IMR-90 (cell line): Measurements from ENCODE around the gene GPR153. TPM values are rescaled to one million over a fixed set of nuclear protein-coding genes. Genes with fewer than 3 reads are reported as not detected.

Source experiments
- ATAC-seq: fragments of 200-7000 bp; cut with Tn5 transposase; 2 replicates; pipeline ENCODE4 v1.9.1; 2020; ENCODE audit warnings: low read depth, mild to moderate bottlenecking, moderate library complexity
- BruUV-seq: library from RNA; stranded (reverse); fragments of 400-500 nt; replicated peaks from 2 replicates; lab custom pipeline; 2021; lab: Mats Ljungman, UMichigan
- CTCF ChIA-PET: fragments of 300-600 bp; formaldehyde crosslinking; extraction: SDS; loops from one replicate; lab custom pipeline; 2021; ENCODE audit warnings: antibody characterized with exemption; lab: Yijun Ruan, JAX
- POLR2A ChIA-PET: fragments of 300-600 bp; sonication (Branson Sonifier 250); formaldehyde crosslinking; loops from one replicate; lab custom pipeline; 2022; ENCODE audit warnings: antibody characterized with exemption; ENCODE audit not compliant: unreplicated experiment; lab: Charles Lee
- DNase-seq: peaks from one replicate; pipeline ENCODE4 v3.0.0; 2013
- H2AFZ ChIP-seq: replicated peaks from 2 replicates; pipeline ENCODE3; 2013; ENCODE audit warnings: low read length, mild to moderate bottlenecking; ENCODE audit not compliant: poor library complexity
- H2AK5ac ChIP-seq: 2 replicates; pipeline ENCODE4 v1.6.1; 2013; ENCODE audit warnings: low read depth, low read length, inconsistent platforms
- H2AK9ac ChIP-seq: replicated peaks from 2 replicates; pipeline ENCODE3; 2013; ENCODE audit warnings: mild to moderate bottlenecking, low read depth, low read length, moderate library complexity; ENCODE audit not compliant: poor library complexity
- H2BK120ac ChIP-seq: 2 replicates; pipeline ENCODE4 v1.6.1; 2013; ENCODE audit warnings: low read depth, low read length, inconsistent platforms
- H2BK15ac ChIP-seq: 3 replicates; pipeline ENCODE4 v1.6.1; 2013; ENCODE audit warnings: low read depth, low read length, inconsistent platforms
- H2BK20ac ChIP-seq: 2 replicates; pipeline ENCODE4 v1.6.1; 2013; ENCODE audit warnings: low read depth, mild to moderate bottlenecking, inconsistent platforms, low read length, moderate library complexity
- H2BK5ac ChIP-seq: 2 replicates; pipeline ENCODE4 v1.6.1; 2013; ENCODE audit warnings: mild to moderate bottlenecking, low read depth, low read length, inconsistent platforms; ENCODE audit not compliant: poor library complexity, severe bottlenecking
- H3K14ac ChIP-seq: replicated peaks from 2 replicates; pipeline ENCODE4 v1.6.1; 2013; ENCODE audit warnings: low read depth, low read length, inconsistent platforms
- H3K18ac ChIP-seq: 2 replicates; pipeline ENCODE4 v1.6.1; 2013; ENCODE audit warnings: low read depth, low read length, control low read depth
- H3K23ac ChIP-seq: 2 replicates; pipeline ENCODE4 v1.6.1; 2013; ENCODE audit warnings: low read depth, low read length, inconsistent platforms
- H3K27ac ChIP-seq: 2 replicates; pipeline ENCODE4 v1.5.1; 2013; ENCODE audit warnings: mild to moderate bottlenecking, control low read depth, low read length; ENCODE audit not compliant: insufficient read depth
- H3K27me3 ChIP-seq: 2 replicates; pipeline ENCODE4 v1.6.1; 2013; ENCODE audit warnings: low read length; ENCODE audit not compliant: control insufficient read depth, insufficient read depth
- H3K36me3 ChIP-seq: 2 replicates; pipeline ENCODE4 v1.6.1; 2013; ENCODE audit warnings: low read length, mixed read lengths; ENCODE audit not compliant: control insufficient read depth, insufficient read depth
- H3K4ac ChIP-seq: 2 replicates; pipeline ENCODE4 v1.6.1; 2013; ENCODE audit warnings: low read depth, low read length, inconsistent platforms
- H3K4me1 ChIP-seq: 2 replicates; pipeline ENCODE4 v1.6.1; 2013; ENCODE audit warnings: low read length, mixed read lengths; ENCODE audit not compliant: control insufficient read depth, insufficient read depth
- H3K4me2 ChIP-seq: 2 replicates; pipeline ENCODE4 v1.6.1; 2013; ENCODE audit warnings: low read depth, mild to moderate bottlenecking, control low read depth, low read length, moderate library complexity
- H3K4me3 ChIP-seq: 2 replicates; pipeline ENCODE4 v1.5.1; 2013; ENCODE audit warnings: low read depth, mild to moderate bottlenecking, control low read depth, low read length, moderate library complexity; ENCODE audit not compliant: insufficient read depth
- H3K56ac ChIP-seq: 2 replicates; pipeline ENCODE4 v1.6.1; 2013; ENCODE audit warnings: low read length, inconsistent platforms; ENCODE audit not compliant: insufficient read depth; ENCODE audit errors: extremely low read depth
- H3K79me1 ChIP-seq, 2 experiments: 2 replicates each; pipeline ENCODE4 v1.6.1; 2013; ENCODE audit warnings: low read length in 2 of 2, inconsistent platforms in 1 of 2, low read depth in 1 of 2
- H3K9ac ChIP-seq: 2 replicates; pipeline ENCODE4 v1.6.1; 2013; ENCODE audit warnings: low read depth, low read length, control low read depth
- H3K9me1 ChIP-seq: 2 replicates; pipeline ENCODE4 v1.6.1; 2013; ENCODE audit warnings: low read length, inconsistent platforms; ENCODE audit not compliant: insufficient read depth
- H3K9me3 ChIP-seq: 2 replicates; pipeline ENCODE4 v1.6.1; 2013; ENCODE audit warnings: low read length; ENCODE audit not compliant: control insufficient read depth, insufficient read depth
- H4K20me1 ChIP-seq: 2 replicates; pipeline ENCODE4 v1.6.1; 2013; ENCODE audit warnings: low read length, inconsistent platforms; ENCODE audit not compliant: insufficient read depth
- H4K5ac ChIP-seq: 2 replicates; pipeline ENCODE4 v1.6.1; 2013; ENCODE audit warnings: mild to moderate bottlenecking, low read depth, low read length, control low read depth
- H4K8ac ChIP-seq, 2 experiments: 2 replicates each; pipeline ENCODE4 v1.6.1; 2013; ENCODE audit warnings: low read depth in 2 of 2, low read length in 2 of 2, control low read depth in 1 of 2, inconsistent platforms in 1 of 2
- H4K91ac ChIP-seq: 2 replicates; pipeline ENCODE4 v1.6.1; 2013; ENCODE audit warnings: low read depth, low read length, inconsistent platforms; ENCODE audit not compliant: insufficient read depth
- BHLHE40 ChIP-seq: fragments of 150-350 bp; IDR thresholded peaks from 2 replicates; pipeline ENCODE4 v1.6.1; 2016; ENCODE audit warnings: mild to moderate bottlenecking, low read depth, low read length
- CEBPB ChIP-seq: IDR thresholded peaks from 2 replicates; pipeline ENCODE4 v1.6.1; 2012; ENCODE audit warnings: low read depth, low read length, improper control_type of control experiment
- CHD1 ChIP-seq: IDR thresholded peaks from 2 replicates; pipeline ENCODE4 v1.6.1; 2012; ENCODE audit warnings: low read depth, low read length, improper control_type of control experiment
- FOS ChIP-seq: fragments of 150-350 bp; IDR thresholded peaks from 2 replicates; pipeline ENCODE4 v1.6.1; 2016; ENCODE audit warnings: low read depth, low read length
- MAFK ChIP-seq: IDR thresholded peaks from 2 replicates; pipeline ENCODE4 v1.6.1; 2012; ENCODE audit warnings: low read depth, low read length, improper control_type of control experiment
- MAZ ChIP-seq: IDR thresholded peaks from 2 replicates; pipeline ENCODE4 v1.6.1; 2012; ENCODE audit warnings: low read depth, mild to moderate bottlenecking, low read length, improper control_type of control experiment, moderate library complexity, borderline replicate concordance
- MXI1 ChIP-seq: IDR thresholded peaks from 2 replicates; pipeline ENCODE4 v1.6.1; 2012; ENCODE audit warnings: low read depth, mild to moderate bottlenecking, low read length, moderate library complexity, borderline replicate concordance
- NFE2L2 ChIP-seq: fragments of 150-350 bp; IDR thresholded peaks from 2 replicates; pipeline ENCODE4 v1.6.1; 2016; ENCODE audit warnings: low read depth, mild to moderate bottlenecking, low read length
- POLR2A ChIP-seq: IDR thresholded peaks from 2 replicates; pipeline ENCODE4 v1.6.1; 2012; ENCODE audit warnings: mild to moderate bottlenecking, low read depth, low read length
- RAD21 ChIP-seq: IDR thresholded peaks from 2 replicates; pipeline ENCODE4 v1.6.1; 2012; ENCODE audit warnings: low read length, improper control_type of control experiment
- RCOR1 ChIP-seq: IDR thresholded peaks from 2 replicates; pipeline ENCODE4 v1.6.1; 2012; ENCODE audit warnings: mild to moderate bottlenecking, low read length, improper control_type of control experiment; ENCODE audit not compliant: insufficient replicate concordance
- RFX5 ChIP-seq: IDR thresholded peaks from 2 replicates; pipeline ENCODE4 v1.8.0; 2012; ENCODE audit warnings: low read depth, mild to moderate bottlenecking, low read length, moderate library complexity
- SMC3 ChIP-seq: fragments of 150-350 bp; IDR thresholded peaks from 2 replicates; pipeline ENCODE4 v1.6.1; 2016; ENCODE audit warnings: low read depth, mild to moderate bottlenecking, antibody characterized with exemption, low read length, moderate library complexity
- WGBS, 2 experiments: methylation state at CpG; one replicate each; pipeline versions ENCODE4 v1.1.5 to v1.1.7; 2013; ENCODE audit warnings: missing lambda C conversion rate in 2 of 2; ENCODE audit not compliant: insufficient read length in 1 of 2; ENCODE audit errors: extremely low coverage in 2 of 2; 5-methylcytosine and 5-hydroxymethylcytosine counted together
- dilution Hi-C: fragments of 300-500 bp; cut with HindIII; formaldehyde crosslinking; loops from one replicate; pipeline ENCODE4 v1.14.3; 2018; ENCODE audit warnings: low sequenced_read_pairs; ENCODE audit not compliant: unreplicated experiment
- in situ Hi-C: fragments of 300-500 bp; cut with MboI; formaldehyde crosslinking; loops from 3 replicates; pipeline ENCODE4 v1.14.3; 2019; ENCODE audit warnings: low sequenced_read_pairs, inconsistent platforms, mixed read lengths
- intact Hi-C: fragments of 100-400 bp; cut with micrococcal nuclease; formaldehyde crosslinking; loops from 2 replicates; pipeline ENCODE4 v1.10.0; 2022
- polyA plus RNA-seq, 3 experiments: library from polyadenylated mRNA; depleted of rRNA; stranded (reverse); fragments of >200 nt; gene quantifications; 2 replicates each; pipeline ENCODE4 v1.2.3, GENCODE V29; 2012; ENCODE audit warnings: low replicate concordance in 1 of 3
- total RNA-seq: library from RNA; depleted of rRNA; stranded (reverse); fragments of >200 nt; gene quantifications from 2 replicates; pipeline ENCODE4 v1.2.3, GENCODE V29; 2012
- TF ChIP-seq, protein P1 (sequence below): conservative IDR thresholded peaks from 2 replicates; pipeline ENCODE4 v1.5.1; 2012; ENCODE audit warnings: mild to moderate bottlenecking, low read depth, low read length, improper control_type of control experiment
- TF ChIP-seq, protein P2 (sequence below): fragments of 150-350 bp; IDR thresholded peaks from 2 replicates; pipeline ENCODE4 v1.6.1; 2017; ENCODE audit warnings: mild to moderate bottlenecking, antibody characterized with exemption, low read length, low read depth
- TF ChIP-seq, protein P3 (sequence below): fragments of 150-350 bp; IDR thresholded peaks from 2 replicates; pipeline ENCODE4 v1.6.1; 2016; ENCODE audit warnings: low read depth, mild to moderate bottlenecking, low read length, moderate library complexity, borderline replicate concordance

GPR153 gene
- total and polyA plus RNA-seq, 2 of the 4 experiments (the other 2 are of a cell fraction): 1.8 to 5.2 TPM

DNA sequence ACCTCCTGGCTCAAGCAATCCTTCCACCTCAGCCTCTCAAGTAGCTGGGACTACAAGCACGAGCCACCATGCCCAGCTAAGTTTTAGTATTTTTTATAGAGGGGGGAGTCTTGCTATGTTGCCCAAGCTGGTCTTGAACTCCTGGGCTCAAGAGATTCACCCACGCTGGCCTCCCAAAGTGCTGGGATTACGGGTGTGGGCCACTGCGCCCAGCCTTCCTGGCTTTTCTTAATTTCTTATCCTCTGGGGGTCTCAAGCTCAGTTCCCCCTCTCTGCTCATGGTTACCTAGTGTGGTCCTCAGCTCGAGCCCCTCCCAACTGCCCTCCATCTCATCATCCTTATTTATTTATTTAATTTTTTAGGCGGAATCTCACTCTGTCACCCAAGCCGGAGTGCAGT lies 58.6 kb downstream of the GPR153 start:
- Histone ChIP-seq H3K9ac (no peak overlapping the region), H3K27ac (no peak overlapping the region), H3K9me3 (no peaks in the 10 kb centered on the region), H3K4me3 (no peak overlapping the region), H2BK120ac (no peak overlapping the region), H4K91ac (no peak overlapping the region), H3K79me1 (peaks cover 7 to 22% of the 10 kb centered on the region in 2 experiments; a peak in 3 of 4 replicates), H3K9me1 (peaks cover 15% of the 10 kb centered on the region), H2BK20ac (no peak overlapping the region), H4K5ac (no peak overlapping the region), H3K23ac (no peak overlapping the region), H2AFZ (no peak overlapping the region), H4K8ac (no peak overlapping the region), H3K4me1 (peaks cover 6% of the 10 kb centered on the region; the same call in 1 of the 2 replicates), H4K20me1 (peaks cover 17% of the 10 kb centered on the region; the same call in 1 of the 2 replicates), H2BK5ac (no peak overlapping the region), H3K14ac (no peak overlapping the region), H3K27me3 (no peaks in the 10 kb centered on the region; the same call in 1 of the 2 replicates), H3K36me3 (no peaks in the 10 kb centered on the region), H2BK15ac (no peak overlapping the region), H2AK5ac (no peak overlapping the region), H3K56ac (no peak overlapping the region), H3K18ac (no peak overlapping the region), H2AK9ac (no peak overlapping the region), H3K4ac (no peak overlapping the region), H3K4me2 (no peak overlapping the region)
- dilution Hi-C loops (no loop called here), intact Hi-C loops (no loop called here), in situ Hi-C loops (no loop called here)
- TF ChIP-seq, protein P1, sequence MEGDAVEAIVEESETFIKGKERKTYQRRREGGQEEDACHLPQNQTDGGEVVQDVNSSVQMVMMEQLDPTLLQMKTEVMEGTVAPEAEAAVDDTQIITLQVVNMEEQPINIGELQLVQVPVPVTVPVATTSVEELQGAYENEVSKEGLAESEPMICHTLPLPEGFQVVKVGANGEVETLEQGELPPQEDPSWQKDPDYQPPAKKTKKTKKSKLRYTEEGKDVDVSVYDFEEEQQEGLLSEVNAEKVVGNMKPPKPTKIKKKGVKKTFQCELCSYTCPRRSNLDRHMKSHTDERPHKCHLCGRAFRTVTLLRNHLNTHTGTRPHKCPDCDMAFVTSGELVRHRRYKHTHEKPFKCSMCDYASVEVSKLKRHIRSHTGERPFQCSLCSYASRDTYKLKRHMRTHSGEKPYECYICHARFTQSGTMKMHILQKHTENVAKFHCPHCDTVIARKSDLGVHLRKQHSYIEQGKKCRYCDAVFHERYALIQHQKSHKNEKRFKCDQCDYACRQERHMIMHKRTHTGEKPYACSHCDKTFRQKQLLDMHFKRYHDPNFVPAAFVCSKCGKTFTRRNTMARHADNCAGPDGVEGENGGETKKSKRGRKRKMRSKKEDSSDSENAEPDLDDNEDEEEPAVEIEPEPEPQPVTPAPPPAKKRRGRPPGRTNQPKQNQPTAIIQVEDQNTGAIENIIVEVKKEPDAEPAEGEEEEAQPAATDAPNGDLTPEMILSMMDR: no peak
- TF ChIP-seq BHLHE40 (no peak), RAD21 (no peak), MAFK (no peak), SMC3 (no peak), MAZ (no peak), NFE2L2 (no peak), MXI1 (no peak), CEBPB (no peak), RCOR1 (no peak), CHD1 (no peak), RFX5 (no peak), FOS (no peak), POLR2A (no peak)
- TF ChIP-seq, protein P2, sequence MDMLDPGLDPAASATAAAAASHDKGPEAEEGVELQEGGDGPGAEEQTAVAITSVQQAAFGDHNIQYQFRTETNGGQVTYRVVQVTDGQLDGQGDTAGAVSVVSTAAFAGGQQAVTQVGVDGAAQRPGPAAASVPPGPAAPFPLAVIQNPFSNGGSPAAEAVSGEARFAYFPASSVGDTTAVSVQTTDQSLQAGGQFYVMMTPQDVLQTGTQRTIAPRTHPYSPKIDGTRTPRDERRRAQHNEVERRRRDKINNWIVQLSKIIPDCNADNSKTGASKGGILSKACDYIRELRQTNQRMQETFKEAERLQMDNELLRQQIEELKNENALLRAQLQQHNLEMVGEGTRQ: no peak
- TF ChIP-seq, protein P3, sequence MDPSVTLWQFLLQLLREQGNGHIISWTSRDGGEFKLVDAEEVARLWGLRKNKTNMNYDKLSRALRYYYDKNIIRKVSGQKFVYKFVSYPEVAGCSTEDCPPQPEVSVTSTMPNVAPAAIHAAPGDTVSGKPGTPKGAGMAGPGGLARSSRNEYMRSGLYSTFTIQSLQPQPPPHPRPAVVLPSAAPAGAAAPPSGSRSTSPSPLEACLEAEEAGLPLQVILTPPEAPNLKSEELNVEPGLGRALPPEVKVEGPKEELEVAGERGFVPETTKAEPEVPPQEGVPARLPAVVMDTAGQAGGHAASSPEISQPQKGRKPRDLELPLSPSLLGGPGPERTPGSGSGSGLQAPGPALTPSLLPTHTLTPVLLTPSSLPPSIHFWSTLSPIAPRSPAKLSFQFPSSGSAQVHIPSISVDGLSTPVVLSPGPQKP: no peak
- DNase-seq: no peak
- BruUV-seq: no TSS peak
- 80% methylated on average over 5 of the region's 7 CpGs; no CpG with 5 or more reads in 1 of the 2 experiments for WGBS, 2 experiments
- no peak for ATAC-seq
- POLR2A ChIA-PET: no interaction called here
- CTCF ChIA-PET: interaction anchor here (0.7 kb wide), 1 partner anchor 268 kb away, joined by 4 read pairs; no protein-coding TSS in a partner anchor
